GM21529 (cell line): Measurements from ENCODE around the gene EFR3B.

Experiments
- ATAC-seq: cut with Tn5 transposase; IDR thresholded peaks from one replicate; pipeline ENCODE4 v1.9.1; 2021; ENCODE audit not compliant: unreplicated experiment

The EFR3B gene

DNA sequence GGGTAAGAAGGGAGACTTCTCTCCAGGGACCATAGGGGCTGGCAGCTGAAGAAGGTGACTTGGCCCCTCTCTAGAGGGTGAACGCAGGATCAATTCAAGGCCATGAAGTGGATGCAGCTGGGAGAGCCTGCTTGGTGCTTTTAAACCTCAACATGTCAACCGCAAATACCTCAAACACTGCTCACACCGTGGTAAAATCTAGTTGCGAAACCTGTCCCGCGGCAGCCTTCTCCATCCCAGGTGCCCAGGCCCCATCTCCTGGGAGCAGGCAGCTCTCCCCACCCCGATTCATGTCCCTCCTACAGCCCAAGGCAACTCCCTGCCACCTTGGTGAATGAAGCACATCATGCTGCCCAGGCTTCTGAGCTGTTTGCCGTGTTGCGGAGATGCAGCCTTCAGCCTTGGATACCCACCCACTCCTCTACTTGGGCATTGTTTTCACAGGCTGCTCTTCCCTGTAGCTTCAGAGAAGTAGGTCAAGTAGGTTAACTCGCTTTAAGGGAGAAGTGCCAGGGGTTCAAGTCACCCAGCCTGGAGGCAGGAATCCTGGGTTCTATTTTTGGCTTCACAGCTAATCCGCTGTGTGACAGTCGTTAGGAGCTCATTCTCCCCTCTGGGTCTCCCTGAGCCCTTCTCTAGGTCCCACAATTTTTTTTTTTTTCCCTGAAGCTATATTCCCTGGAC, 6.2 kb upstream of the EFR3B start:
- ATAC-seq: no peak

GRCh38 chr2:25036221-25036559, 5.7 kb upstream of the EFR3B start:
- ATAC-seq: no peak

GRCh38 chr2:25039126-25039525, 2.8 kb upstream of the EFR3B start:
- no peak for ATAC-seq

GRCh38 chr2:25041307-25041927, 459 bp upstream of the EFR3B start:
- peak; percentile 0 for ATAC-seq

DNA sequence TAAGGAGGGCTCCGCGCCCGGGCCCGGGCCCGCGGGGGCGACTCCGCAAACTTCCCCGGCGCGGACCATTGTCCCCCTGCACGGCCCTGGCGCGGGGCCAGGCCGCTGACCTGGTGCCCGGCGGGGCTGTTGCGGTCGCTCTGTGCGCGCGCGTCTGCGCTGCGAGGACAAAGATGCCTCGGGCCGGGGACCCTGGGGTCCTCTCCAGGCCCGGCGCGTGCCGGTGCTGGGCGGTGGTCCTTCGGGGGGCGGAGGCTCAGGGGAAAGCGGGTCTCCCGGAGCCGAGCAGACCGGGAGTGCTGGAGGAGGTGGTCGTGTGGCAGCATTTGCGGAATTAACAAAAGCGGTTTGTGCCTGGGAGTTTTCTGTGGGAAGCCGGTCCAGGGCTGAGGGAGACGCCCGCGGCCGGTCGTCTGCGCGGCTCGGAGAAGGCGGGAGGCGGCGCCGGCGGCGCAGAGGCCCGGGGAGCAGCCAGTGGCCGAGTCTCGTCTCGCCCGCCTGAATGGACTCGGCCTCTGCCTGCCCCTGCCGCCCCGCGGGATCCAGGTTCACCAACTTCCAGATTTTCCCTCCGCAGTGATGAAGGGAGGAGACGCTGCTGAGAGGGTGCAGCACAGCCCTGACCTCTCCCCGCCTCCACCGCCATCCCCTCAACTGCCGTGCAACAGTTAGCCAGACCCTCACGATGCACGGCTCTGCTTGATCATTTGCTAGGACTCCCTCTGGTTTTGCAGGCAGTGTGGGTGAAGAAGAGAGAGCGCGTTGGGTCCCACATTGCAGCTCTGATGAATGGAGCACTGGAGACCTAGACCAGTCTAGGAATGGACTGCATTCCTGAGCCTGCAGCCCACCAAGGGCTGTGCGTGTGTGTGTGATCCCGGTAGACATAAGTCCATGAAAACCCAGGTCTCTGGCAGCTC, 705 bp downstream of the EFR3B start:
- peak; percentile 20 for ATAC-seq

DNA sequence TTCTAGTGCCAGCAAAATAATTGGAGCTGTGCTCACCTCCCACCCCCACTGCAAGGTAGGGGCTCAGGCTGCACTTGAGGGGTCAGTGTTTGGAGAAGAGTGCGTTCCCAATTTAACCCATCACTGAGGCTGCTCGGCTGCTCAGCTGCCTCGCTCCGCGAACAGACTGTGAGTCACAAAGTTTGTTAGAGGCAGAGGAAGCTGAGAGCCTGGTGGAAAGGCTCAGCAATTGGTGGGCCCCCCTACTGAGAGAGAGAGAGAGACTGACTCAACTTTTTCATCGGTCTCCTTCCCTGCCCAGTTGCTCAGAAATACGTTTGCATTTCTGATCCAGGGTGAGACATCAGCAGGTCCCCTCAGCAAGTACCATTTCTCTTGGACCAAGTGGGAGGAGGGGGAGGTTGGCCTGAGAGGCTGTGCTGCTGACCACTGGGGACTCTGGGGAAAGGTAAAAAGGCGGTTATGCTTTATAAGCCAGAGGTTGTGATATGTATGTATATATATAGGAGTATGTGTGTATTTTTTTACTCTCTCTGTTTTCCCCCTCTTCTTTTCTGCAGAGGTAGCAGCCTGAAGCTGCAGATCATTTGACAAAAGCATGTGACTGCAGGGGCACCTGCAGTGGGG, 1.5 kb downstream of the EFR3B start:
- ATAC-seq: no peak

- no peak for ATAC-seq
Measured at GRCh38 chr2:25044011-25044410, 2.1 kb downstream of the EFR3B start.

DNA sequence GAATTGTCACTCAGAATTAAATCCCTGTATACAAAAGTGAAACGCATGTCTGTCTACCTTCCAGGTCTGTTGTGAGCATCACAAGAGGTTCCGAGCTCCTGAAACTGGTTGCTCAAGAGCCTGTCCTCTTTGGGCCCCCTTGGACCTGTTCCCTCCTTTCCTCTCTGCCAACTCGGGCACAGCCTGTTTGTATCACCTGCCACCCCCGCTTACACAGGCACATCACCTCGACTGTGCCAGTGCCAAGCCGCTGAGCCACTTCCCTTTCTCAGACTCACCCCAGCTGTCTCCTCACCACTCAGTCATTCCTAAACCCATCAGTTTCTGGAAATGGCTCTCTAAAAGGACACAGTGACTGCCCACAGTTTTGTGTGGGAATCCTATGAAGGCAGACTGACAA, 3.1 kb downstream of the EFR3B start:
- ATAC-seq: no peak

DNA sequence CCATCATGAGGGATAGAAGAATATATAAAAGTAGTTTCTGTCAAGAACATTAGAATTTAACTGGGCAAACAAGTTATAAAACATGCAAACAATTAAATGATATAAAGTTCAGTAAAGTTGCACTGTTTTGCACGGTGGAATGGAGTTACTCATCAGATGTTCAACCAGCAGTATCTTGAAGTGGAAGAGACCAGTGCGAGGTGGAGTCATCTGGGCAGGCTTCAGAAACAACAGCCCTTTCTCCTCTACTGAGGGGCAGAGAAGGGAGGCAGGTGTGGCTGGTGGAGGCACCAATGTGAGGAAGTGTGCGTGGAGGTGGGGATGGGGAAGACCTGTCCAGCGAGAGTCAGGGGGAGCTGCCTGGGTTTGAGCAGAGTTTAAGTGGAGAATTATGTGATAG, 7.5 kb downstream of the EFR3B start:
- no peak for ATAC-seq

- ATAC-seq: peak; percentile 87
Measured at GRCh38 chr2:25050128-25050527, 8.3 kb downstream of the EFR3B start.

DNA sequence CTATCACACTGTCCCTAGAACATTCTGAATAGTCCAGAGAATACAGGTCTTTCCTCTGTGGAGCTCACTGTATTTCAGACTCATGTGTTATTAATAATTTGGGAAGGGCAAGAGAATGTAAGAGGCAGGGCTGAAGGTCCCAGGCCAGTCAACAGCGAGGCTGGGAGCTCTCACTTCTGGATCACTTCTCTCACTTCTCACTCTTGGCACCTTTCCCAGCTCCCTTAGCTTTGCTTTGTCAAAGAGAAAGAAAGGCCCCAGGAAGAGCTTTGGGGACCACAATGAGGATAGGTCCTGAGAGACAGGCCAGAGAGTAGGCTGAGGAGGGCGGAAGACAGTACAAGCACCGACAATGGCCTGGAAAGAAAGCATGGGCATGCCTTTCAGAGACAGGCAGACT, 11.2 kb downstream of the EFR3B start:
- ATAC-seq: no peak

DNA sequence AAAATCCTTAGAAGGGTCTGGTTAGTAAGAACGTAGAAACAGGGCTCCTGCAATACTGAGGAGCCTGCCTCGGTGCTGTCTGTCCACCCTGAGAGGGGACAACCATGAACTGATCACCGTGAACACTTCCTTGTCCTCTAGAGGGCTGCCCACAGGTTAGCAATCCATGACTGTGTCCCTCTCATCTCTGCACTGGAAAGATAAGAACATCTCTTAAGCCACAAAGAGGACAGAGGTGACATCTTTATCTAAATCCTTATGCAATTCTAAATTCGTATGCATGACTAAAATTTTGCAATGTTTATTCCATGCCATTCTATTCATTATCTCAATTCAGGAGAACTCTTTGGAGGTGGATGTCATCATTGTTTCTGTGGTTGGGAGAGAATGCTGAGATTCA, 12.8 kb downstream of the EFR3B start:
- ATAC-seq: no peak

GRCh38 chr2:25055376-25055920, 13.6 kb downstream of the EFR3B start:
- ATAC-seq: no peak

DNA sequence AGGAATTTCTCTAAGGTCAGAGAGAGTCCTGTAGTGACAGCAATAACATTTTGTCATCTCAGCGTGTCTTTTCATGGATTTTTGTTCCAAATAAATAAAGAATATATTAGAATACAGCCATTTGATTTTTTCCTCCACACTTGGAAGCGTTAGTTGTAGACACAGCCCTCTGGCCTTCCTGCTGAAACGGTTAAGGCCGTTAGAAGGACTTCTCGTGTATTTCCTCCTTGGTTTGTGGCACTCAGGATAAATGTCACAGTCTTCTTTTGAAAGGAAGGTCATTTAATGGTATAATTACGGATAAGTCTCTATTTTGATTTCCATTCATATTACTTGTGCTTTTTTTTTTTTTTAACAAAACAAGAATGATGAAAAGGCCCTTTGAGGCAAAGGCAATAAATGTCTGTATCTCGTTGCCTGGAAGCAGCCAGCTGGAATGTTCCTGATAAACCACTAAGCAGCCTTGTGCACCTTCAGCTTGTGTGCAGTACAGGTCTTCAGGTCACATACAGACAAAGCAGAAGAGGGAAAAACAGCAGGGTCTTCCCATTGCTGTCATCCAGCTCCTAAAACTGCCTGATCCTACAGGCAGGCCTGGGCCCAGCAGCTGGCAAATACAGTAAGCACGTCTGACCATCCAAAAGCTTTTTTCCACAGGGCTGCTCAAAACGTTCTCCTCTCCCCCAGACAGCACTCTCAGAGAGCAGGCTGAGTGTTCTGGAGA, 14.4 kb downstream of the EFR3B start:
- no peak for ATAC-seq

DNA sequence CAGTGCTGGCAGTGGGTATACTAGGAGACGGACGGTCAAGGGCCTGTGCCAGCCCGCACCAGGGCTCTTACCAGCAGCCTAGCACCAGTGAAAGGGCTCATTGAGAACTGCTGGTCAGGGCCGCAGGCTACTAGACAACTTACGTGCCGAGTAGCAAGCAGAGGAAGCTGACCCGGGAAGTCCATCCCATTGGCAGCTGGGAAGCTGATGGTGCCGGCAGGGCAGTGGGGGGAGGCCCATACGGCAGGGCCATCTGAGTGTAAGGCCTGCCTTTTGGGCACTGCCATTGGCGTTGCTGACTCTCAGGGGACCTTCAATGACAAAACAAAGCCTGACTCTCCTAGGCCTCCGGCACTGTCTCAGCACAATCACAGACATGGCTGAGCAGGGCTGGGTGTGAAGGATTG, 20.6 kb downstream of the EFR3B start:
- no peak for ATAC-seq

- ATAC-seq: peak; percentile 75
Measured at GRCh38 chr2:25063876-25064660, 22.2 kb downstream of the EFR3B start.

- ATAC-seq: no peak
Measured at GRCh38 chr2:25065768-25066167, 23.9 kb downstream of the EFR3B start.

GRCh38 chr2:25066455-25066854, 24.6 kb downstream of the EFR3B start:
- no peak for ATAC-seq

DNA sequence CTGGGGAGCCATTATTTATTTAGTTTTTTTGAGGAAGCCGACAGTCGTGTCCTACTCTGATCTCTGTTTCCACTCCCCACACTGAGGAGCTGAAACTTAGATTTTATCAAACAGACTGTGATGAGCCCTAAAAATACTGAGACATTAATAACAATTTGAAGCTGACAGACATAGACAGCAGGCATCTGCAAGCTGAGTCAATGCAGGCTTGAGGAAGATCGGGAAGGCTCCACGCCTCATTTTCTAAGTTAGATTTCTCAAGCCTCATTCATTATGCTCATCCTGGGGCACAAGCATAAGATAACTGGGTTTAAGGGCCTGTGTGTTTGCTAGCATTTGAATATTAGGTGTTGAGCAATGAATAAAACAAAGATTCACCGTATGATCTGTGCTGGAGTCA, 26.3 kb downstream of the EFR3B start:
- no peak for ATAC-seq

GRCh38 chr2:25071966-25072365, 30.1 kb downstream of the EFR3B start:
- no peak for ATAC-seq
